HEK293T (cell line): ENCODE data around the gene SLC26A8.

Source experiments
- ARNT ChIP-seq: fragments of 450-650 bp; IDR thresholded peaks from 2 replicates; pipeline ENCODE4 v1.6.1; 2017; ENCODE audit warnings: mild to moderate bottlenecking
- BHLHE40 ChIP-seq: fragments of 450-650 bp; IDR thresholded peaks from 2 replicates; pipeline ENCODE4 v1.6.1; 2016; ENCODE audit warnings: mild to moderate bottlenecking, moderate library complexity, borderline replicate concordance
- FOXK2 ChIP-seq: fragments of 450-650 bp; IDR thresholded peaks from 2 replicates; pipeline ENCODE4 v1.6.1; 2016; ENCODE audit warnings: mild to moderate bottlenecking
- FOXM1 ChIP-seq: fragments of 450-650 bp; IDR thresholded peaks from 2 replicates; pipeline ENCODE4 v1.6.1; 2017; ENCODE audit warnings: mild to moderate bottlenecking, borderline replicate concordance
- HDGF ChIP-seq: fragments of 450-650 bp; IDR thresholded peaks from 2 replicates; pipeline ENCODE4 v1.6.1; 2017; ENCODE audit warnings: antibody characterized with exemption, borderline replicate concordance
- L3MBTL2 ChIP-seq: fragments of 450-650 bp; conservative IDR thresholded peaks from 2 replicates; pipeline ENCODE4 v1.6.1; 2016; ENCODE audit warnings: mild to moderate bottlenecking
- NFRKB ChIP-seq: fragments of 450-650 bp; IDR thresholded peaks from 2 replicates; pipeline ENCODE4 v1.6.1; 2016; ENCODE audit warnings: mild to moderate bottlenecking, moderate library complexity
- SP1 ChIP-seq: fragments of 450-650 bp; IDR thresholded peaks from 2 replicates; pipeline ENCODE4 v1.6.1; 2017
- SUZ12 ChIP-seq: fragments of 450-650 bp; IDR thresholded peaks from 2 replicates; pipeline ENCODE4 v1.6.1; 2016; ENCODE audit warnings: mild to moderate bottlenecking
- TARDBP ChIP-seq: fragments of 450-650 bp; IDR thresholded peaks from 2 replicates; pipeline ENCODE4 v1.6.1; 2016
- ZNF384 ChIP-seq: fragments of 450-650 bp; IDR thresholded peaks from 2 replicates; pipeline ENCODE4 v1.6.1; 2016
- TF ChIP-seq, protein P1 (sequence below): fragments of 450-650 bp; IDR thresholded peaks from 2 replicates; pipeline ENCODE4 v1.6.1; 2016

DNA sequence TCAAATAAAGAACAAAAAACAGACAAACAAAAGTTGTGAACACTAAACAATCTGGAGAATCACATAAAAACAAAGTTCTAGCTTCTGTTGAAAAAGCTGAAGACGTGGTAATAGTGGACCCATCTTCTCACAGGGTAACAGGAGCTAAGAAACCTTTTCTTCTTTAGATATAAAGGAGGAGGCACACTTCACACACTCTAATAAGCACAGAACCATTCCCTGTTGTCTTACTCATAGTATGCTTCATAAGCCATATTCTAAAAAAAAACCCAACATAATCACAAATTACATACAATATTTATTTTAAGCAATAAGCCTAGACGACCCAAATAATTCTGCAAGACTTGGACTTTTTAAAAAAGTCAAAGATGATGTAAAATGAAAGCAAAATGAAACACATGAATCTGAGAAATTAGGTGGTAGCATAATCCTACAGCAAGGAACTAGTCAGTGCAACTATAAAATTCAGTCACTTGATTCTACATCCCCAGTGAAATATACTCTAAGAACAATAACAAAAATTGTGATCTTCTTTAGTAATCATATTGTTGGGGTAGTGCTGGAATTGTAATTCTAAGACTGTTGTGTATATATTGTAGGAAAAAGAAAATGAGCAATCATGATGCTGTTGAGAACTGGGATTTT, 119.2 kb downstream of the SLC26A8 start:
- no peak for TF ChIP-seq BHLHE40
- no peak for TF ChIP-seq SP1
- no peak for TF ChIP-seq ZNF384
- no peak for TF ChIP-seq TARDBP
- no peak for TF ChIP-seq FOXM1
- TF ChIP-seq SUZ12, result no peak
- TF ChIP-seq FOXK2, result no peak
- no peak for TF ChIP-seq HDGF
- TF ChIP-seq ARNT, result no peak
- TF ChIP-seq, protein P1, sequence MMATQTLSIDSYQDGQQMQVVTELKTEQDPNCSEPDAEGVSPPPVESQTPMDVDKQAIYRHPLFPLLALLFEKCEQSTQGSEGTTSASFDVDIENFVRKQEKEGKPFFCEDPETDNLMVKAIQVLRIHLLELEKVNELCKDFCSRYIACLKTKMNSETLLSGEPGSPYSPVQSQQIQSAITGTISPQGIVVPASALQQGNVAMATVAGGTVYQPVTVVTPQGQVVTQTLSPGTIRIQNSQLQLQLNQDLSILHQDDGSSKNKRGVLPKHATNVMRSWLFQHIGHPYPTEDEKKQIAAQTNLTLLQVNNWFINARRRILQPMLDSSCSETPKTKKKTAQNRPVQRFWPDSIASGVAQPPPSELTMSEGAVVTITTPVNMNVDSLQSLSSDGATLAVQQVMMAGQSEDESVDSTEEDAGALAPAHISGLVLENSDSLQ, result no peak
- TF ChIP-seq NFRKB, result no peak
- no peak for TF ChIP-seq L3MBTL2
